CD4-positive, alpha-beta T cell treated with Interleukin-21 for 1 hour (primary cell): ENCODE measurements around the gene CRY2.
"Not testable (repeated sequence)": the region's sequence is repeated elsewhere in the genome, so short reads cannot be mapped to it uniquely, and the experiment has no call there.

ENCODE experiments used
- DNase-seq: peaks from one replicate; pipeline ENCODE4 v3.0.0-alpha.2; 2020

CRY2 gene

DNA sequence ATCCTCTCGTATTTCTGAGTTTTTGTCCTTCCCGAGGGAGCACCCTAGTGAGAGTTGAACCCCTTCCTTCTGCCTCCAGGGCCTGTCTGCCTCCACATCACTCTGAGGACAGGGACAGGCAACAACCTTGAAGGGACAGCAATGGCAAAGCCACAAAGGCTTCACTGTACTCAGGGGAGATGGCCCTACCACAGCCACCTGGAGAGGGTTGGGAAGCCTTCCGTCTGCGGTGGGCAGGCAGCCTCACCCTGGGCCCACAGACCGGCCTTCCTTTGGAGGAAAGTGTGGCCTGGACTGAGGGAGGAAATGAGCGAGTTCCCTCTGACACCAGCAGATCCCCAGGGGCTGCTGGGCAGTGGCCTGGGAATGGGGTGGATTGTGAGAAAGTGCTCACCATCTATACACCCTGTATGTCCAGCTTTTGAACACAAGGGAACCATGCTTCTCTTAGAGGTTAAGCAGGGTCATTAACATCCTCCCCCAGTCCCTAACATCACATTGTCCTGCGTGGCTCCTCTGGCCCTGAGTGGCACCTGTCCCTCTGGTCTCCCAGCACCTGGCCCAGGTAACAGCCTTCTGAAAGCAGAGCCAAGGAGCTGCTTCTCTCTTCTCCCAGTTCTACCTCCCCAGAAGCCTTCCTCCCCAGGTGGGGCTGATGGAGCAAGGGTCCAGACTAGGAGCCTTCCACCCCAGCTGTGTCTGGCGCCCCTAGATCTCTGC is 35.5 kb upstream of the CRY2 start:
- DNase-seq, result no peak

DNA sequence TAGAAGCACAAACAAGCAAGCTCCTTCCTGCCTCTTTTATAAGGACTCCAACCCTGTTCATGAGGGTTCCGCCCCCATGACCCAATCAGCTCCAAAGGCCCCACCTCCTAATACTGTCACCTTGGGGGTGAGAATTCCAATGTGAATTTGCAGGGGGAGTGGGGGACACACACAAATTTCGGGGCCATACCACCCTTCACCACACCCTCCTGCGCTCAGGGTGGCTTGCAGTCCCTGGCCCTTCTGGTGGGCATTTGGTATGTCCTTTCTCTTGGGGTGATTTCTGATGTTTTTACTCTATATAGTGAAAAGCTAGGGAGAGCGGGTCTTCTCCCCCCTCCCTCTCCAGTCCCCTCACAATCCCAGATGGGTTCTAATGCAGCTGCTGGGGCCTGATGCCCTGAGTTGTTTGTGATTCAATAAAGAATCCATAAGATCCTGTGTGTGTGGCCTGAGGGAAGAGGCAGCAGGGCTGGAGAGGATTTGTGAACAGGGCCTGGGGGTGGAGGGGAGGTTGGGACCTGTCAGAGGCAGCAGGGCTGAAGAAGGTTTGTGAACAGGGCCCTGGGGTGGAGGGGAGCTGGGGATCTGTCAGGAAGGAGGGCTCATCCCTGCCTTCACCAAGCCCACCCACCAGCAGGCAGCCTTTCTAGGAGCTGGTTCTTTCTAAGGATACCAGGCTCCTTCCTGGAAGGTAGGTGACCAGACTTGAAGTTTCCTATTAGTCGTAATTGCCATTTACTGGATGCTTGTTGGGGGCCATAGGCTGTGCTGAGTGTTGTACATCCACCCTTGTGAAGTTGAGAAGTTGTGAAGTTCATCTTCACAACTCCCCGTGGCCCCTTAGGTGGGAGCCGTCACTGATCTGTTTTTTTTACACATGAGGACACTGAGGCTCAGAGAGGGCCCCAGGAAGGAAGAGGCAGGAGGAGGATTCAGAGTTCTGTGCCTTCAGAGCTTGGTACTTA is 34.4 kb upstream of the CRY2 start:
- no peak for DNase-seq

DNA sequence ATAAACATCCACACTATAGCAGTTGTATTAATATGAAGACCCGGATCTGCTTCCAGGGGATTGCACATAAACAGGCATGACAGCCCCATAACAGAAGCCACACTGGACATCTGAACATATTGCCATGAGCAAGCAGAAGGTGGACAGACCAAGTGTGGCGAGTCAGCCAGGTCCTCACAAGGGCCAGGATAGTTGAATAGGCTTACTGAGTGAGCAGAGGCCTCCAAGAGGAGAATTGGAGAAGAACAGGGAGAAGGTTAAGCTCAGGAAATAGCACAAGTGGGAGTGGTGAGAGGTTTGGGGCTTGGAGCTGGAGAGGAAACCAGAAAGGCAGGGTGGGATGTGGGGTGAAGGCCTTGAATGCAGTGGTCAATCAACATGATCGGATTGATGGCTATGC is 31.5 kb upstream of the CRY2 start:
- DNase-seq, result no peak

GRCh38 chr11:45816614-45817013 is 30.7 kb upstream of the CRY2 start:
- DNase-seq, result no peak

DNA sequence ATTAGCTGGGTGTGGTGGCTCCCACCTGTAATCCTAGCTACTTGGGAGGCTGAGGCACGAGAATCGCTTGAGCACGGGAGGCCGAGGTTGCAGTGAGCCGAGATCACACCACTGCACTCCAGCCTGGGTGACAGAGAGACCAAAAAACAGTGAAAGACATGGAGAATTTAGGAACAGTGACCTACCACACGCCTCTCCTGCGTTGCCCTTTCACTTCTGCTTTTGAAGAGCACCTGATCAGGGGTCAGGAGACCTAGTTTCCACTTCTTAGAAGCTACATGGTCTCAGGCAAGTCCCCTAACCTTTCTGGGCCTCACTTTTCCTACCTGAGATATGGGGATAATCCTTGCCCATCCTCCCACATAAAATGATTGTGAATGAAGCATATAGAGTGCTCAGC is 30.1 kb upstream of the CRY2 start:
- DNase-seq, result no peak

DNA sequence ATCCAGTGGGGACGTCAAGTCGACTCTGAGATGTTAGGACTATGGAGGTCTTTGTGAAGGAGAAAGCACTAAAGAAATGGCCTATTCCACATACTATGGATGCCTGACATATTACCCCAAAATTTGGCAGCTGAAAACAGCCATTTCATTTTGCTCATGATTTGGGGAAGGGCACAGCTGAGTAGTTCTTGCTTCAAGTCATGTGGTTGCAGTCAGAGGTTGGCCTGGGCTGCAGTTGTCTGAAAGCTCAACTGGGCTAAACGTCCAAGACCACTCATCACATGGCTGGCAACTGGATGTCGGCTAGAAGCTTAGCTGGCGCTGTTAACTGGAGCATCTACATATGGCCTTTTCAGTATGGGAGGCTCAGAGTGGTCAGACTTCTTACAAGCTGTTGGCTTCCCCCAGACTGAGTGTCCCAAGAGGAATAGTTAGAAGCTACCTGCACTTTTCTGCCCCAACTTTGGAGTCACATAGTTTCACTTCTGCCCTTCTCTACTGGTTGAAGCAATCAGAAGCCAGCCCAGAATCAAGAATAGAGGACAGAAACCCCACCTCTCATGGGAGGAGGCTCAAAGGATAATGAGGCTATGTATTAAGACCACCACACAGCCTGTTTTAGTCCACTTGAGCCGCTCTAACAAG is 28.2 kb upstream of the CRY2 start:
- DNase-seq, result no peak

- no peak for DNase-seq
These were observed 26.9 kb upstream of the CRY2 start for GRCh38 chr11:45820211-45820857.

DNA sequence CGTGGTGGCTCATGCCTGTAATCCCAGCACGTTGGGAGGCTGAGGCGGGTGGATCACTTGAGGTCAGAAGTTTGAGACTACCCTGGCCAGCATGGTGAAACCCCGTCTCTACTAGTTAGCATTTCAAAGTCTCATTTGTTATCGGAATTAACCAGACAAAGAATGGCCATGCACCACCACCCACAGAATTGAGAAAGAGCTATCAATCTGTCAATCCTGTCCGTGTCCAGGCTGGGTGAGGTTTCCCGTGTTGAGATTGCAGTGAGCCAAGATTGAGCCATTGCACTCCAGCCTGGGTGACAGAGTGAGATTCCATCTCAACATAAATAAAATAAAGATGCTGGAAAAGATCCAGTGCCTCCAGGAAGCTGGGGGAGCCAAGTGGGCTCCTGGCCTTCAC is 20.8 kb upstream of the CRY2 start:
- not testable (repeated sequence) for DNase-seq

DNA sequence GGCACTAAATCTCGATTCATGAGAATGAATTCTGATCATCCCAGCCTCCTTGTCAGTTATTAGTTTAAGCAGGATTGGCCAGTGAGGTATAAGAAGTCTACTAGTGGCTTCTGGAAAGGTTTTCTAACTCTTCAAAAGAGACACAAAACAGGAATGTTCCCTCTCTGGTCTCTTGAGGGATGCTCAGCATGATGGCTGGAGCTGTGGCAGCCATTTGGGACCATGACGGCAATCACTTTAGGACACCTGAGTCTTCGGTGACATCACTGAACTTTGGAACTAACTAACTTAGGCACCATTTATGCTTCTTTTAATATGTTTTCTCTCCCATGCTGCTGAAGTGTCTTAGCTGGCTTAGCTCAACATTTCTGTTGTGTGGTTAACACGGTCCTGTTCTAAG is 20.2 kb upstream of the CRY2 start:
- no peak for DNase-seq

DNA sequence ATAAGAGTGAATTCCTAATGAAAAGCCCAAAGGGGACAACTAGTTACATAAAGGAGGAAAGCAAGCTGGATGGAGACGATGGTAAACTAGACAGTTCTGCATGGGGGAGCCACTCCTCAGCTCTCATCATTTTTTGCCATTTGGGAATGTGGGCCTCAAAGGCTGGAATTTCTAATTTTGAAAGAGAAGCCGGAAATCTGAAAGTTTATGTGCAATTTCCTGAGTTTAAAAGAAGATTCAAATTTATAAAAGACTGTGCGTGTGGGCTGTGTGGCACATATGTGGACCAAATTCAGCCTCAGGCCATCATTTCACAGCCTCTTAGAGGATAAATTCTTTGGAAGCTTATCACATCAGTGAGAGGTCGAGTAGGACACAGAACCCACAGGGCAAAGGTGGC is 18.3 kb upstream of the CRY2 start:
- no peak for DNase-seq

DNA sequence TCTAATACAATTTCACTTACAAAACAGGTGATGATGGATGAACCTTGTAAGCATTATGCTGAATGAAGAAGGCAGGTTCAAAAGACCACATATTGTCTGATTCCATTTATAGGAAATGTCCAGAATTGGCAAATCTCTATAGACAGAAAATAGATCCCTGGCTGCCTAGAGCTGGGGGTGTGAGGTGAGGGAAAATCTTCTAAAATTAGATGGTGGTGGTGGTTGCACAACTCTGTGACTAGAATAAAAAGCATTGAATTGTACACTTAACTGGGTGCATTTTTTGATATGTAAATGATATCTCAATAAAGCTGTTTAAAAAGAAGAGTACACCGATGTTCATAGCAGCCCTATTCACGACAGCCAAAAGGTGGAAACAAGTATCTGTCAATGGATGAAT is 16.7 kb upstream of the CRY2 start:
- DNase-seq, result no peak

GRCh38 chr11:45832811-45833441 is 14.3 kb upstream of the CRY2 start:
- DNase-seq, result no peak

DNA sequence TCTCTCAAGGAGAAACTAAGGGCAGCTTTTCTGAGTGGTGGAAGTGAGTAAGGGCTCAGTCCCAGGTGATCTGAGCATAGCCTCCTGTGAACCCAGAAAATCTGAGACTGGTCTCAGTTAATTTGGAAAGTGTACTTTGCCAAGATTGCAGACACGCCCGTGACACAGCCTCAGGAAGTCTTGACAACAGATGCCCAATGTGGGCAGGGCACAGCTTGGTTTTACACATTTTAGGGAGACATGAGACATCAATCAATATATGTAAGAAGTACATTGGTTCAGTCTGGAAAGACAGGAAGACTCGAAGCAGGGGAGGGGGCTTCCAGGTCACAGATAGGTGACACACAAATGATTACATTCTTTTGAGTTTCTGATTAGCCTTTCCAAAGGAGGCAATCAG is 13.5 kb upstream of the CRY2 start:
- no peak for DNase-seq

DNA sequence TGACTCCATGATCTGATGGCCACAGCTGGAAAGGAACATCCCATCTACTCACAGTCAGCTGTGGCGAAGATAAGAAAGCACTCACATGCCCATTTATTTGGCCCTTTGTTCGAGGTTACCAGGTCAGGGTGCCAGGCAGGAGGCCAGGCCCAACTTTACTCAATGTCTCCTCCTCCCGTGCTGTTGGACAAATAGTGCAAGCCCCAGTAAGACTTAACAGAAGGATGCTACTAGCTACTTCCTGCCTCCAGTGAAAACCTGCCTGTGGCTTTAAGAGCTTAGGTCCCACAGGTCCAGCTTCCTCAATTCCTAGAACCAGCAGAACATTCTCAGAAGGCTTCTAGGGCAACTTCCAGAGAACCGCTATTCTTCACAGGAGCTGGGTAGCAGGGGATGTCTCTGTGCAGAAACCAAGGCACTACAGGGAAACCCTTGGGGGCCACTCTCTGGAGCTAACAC is 12.9 kb upstream of the CRY2 start:
- peak; percentile 9 for DNase-seq

DNA sequence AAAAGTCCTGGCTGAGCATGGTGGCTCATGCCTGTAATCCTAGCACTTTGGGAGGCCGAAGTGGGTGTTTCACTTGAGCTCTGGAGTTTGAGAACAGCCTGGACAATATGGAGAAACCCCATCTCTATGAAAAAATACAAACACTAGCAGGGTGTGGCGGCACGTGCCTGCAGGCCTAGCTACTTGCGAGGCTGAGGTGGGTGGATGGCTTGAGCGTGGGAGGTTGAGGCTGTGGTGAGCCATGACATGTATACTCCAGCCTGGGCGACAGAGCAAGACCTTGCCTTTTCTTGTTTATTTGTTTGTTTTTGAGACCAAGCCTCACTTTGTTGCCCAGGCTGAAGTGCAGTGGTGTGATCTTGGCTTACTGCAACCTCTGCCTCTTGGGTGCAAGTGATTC is 8.1 kb upstream of the CRY2 start:
- no peak for DNase-seq

DNA sequence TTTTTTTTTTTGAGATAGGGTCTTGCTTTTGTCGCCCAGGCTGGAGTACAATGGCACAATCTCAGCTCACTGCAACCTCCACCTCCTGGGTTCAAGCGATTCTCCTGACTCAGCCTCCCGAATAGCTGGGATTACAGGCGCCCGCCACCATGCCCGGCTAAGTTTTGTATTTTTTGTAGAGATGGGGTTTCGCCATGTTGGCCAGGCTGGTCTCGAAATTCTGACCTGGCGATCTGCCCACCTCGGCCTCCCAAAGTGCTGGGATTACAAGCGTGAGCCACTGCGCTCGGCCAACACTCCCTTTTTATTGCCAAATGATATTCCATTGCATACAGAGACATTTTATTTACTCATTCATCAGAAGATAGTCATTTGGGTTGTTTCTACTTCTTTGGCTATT is 7.0 kb upstream of the CRY2 start:
- not testable (repeated sequence) for DNase-seq

- peak; percentile 96 for DNase-seq
These were observed 3.9 kb upstream of the CRY2 start for GRCh38 chr11:45843158-45843924.

GRCh38 chr11:45844822-45845578 is 2.3 kb upstream of the CRY2 start:
- no peak for DNase-seq

DNA sequence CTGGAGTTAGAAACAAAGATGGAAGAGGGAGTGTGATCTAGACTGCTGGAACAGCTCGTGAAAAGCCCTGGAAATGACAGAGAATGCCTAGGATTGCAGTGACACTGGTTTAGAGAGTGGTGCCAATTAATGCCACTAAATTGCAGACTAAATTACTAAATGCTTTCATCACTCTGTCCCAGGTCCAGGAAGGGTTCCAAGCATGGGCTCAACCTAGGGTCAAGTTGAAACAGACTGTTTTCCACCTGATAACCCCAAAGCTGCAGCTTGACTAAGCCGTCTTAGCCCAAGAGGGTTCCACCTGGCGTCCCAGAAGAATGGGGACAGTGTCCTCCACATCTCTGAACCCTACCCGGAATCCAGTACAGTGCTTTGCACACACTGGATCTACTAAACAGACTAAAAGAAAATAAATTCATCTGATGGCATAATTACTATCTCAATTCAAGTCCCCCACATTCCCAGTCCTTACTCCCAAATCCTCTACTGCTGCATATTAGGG is 1.1 kb upstream of the CRY2 start:
- DNase-seq, result no peak

DNA sequence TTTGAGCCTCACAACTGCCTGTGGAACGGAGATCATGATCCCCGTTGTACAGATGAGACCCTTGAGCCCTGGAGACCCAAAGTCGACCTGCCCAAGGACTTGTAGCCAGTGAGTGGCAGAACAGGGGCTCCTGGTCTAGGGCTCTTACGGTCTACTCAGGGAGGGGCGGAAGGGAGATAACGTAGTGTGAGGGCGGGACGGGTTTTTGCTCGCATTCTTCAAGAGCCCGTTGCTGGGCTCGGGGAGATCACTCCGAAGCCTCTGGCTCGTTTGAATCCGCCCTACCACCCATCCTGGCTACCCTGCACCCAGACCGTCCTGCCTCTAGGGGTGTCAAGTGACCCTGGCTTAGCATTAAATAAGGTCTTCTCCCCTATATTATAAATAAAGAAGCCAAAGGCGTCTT is 639 bp downstream of the CRY2 start:
- DNase-seq, result peak; percentile 64

DNA sequence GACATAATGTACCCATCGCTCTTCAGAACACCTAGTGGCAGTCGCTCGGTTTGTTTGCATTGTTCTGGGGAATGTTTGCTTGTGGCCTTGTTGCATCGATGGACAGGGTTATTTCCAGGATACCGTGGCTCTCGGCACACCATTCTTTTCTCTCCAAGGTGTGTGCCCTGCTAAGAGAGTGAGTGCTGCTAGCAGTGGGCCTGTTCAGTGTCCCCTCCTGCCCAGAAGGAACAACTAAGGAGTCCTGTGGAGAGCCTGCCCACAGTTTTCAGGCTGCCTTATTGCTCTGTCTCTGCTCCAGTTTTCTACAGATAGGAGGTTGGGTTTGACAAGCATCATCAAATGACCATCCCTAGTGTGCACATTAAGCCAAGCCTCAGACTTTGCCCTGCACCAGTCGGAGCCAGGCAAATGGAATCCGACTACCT is 1.4 kb downstream of the CRY2 start:
- DNase-seq, result no peak
